GM12875 (cell line): ENCODE data around the gene SPATC1L.
"Not testable (repeated sequence)": the region's sequence is repeated elsewhere in the genome, so short reads cannot be mapped to it uniquely, and the experiment has no call there.

Source experiments
- H3K4me3 ChIP-seq: one replicate; pipeline ENCODE4 v1.5.1; 2011; ENCODE audit warnings: low read depth, low read length, control low read depth
- CTCF ChIP-seq: IDR thresholded peaks from 2 replicates; pipeline ENCODE4 v1.5.1; 2011; ENCODE audit warnings: low read depth, mild to moderate bottlenecking, control low read depth, inconsistent platforms, low read length, moderate library complexity, borderline replicate concordance; ENCODE audit not compliant: insufficient read depth

SPATC1L gene

GRCh38 chr21:46189213-46189958 is 5.1 kb upstream of the SPATC1L start:
- H3K4me3 ChIP-seq, result no peak overlapping the region
- no peak for TF ChIP-seq CTCF

GRCh38 chr21:46188226-46189212 is 4.3 kb upstream of the SPATC1L start:
- H3K4me3 ChIP-seq, result no peak overlapping the region
- TF ChIP-seq CTCF, result no peak

- no peak for TF ChIP-seq CTCF
- H3K4me3 ChIP-seq, result no peak overlapping the region
These were observed 3.6 kb upstream of the SPATC1L start for GRCh38 chr21:46187814-46188213.

- no peak overlapping the region for H3K4me3 ChIP-seq
- no peak for TF ChIP-seq CTCF
These were observed 3.0 kb upstream of the SPATC1L start for GRCh38 chr21:46187261-46187660.

- H3K4me3 ChIP-seq, result no peak overlapping the region
- no peak for TF ChIP-seq CTCF
These were observed 1.5 kb upstream of the SPATC1L start for GRCh38 chr21:46185716-46186115.

- TF ChIP-seq CTCF, result no peak
- peak overlapping the region; percentile 51 for H3K4me3 ChIP-seq
These were observed 631 bp upstream of the SPATC1L start for GRCh38 chr21:46184625-46185555.

GRCh38 chr21:46183337-46183909 is 836 bp downstream of the SPATC1L start:
- H3K4me3 ChIP-seq, result not testable (repeated sequence)
